Hair follicle dermal papilla cell (primary cell): ENCODE results near the gene LSAMP. TPM values are rescaled to one million over a fixed set of nuclear protein-coding genes. Genes with fewer than 3 reads are reported as not detected.

Experiments
- small RNA-seq: library from RNA; depleted of rRNA; stranded (forward); fragments of <200 nt; gene quantifications from one replicate; pipeline ENCODE3, GENCODE V24; 2012
- total RNA-seq: library from RNA; depleted of rRNA; stranded (reverse); fragments of >200 nt; gene quantifications from 2 replicates; pipeline ENCODE4 v1.2.3, GENCODE V29; 2012

LSAMP gene
- 0.12 and 0.49 TPM in 2 replicates for total RNA-seq

DNA sequence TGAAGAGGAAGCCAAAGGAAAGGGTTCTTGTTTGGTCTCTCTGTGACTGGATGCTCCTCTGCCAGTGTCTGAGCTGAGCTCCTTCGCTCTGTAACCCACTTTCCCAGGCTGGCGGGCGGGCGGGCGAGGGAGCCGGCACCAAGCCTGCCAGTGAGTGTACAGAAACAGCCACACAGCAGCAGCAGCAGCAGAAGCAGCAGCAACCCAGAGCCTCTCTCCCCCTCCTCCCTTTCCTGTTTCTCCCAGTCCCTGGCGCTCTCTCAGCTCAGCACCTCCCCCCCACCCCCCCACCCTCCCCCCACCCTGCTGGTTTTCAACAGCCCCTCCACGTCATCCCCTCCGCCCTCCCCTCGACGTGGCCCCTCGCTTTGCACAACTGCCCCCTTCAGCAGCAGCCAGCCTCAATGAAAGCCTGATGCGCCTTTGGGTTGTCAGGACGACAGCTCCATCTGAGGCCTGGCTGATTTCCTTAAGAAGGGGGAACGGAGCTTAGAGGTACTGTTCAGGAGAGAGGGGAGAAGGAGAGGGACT lies at the start of gene LSAMP:
Gene LSAMP (minus strand): TSS at position 177 of the 531 bp plus-strand sequence.

Small RNAs within 50 kb of the gene (small RNA-seq; reads per million reads assigned to genes)
- not detected for gene RN7SL815P
